ENCODE results near the gene RNF151. TPM values are rescaled to one million over a fixed set of nuclear protein-coding genes. Genes with fewer than 3 reads are reported as not detected.

Gene RNF151
- total RNA-seq, 4 donors from 2014 or later: not detected

GRCh38 chr16:2004795-2005517, 38.3 kb downstream of the RNF151 start:
- Histone ChIP-seq H3K27ac (no peak overlapping the region), H3K4me3 (no peak overlapping the region), H3K9me3 (no peaks in the 10 kb centered on the region), H3K36me3 (peaks cover 36% of the 10 kb centered on the region), H3K4me1 (peaks cover 59% of the 10 kb centered on the region), H3K27me3 (no peaks in the 10 kb centered on the region)
- TF ChIP-seq POLR2A (IDR thresholded peaks at IDR 0.05) (no peak), EP300 (IDR thresholded peaks at IDR 0.05) (no peak), POLR2AphosphoS5 (IDR thresholded peaks at IDR 0.05) (no peak), CTCF (IDR thresholded peaks at IDR 0.05) (no peak)
- no peak for DNase-seq (ENCODE audit: low spot score in 2 of 2)
- WGBS: 72% methylated on average over 9 of the region's 34 CpGs

GRCh38 chr16:2005646-2006045, 39.0 kb downstream of the RNF151 start:
- TF ChIP-seq EP300 (IDR thresholded peaks at IDR 0.05): no peak
- no peak for TF ChIP-seq POLR2A (IDR thresholded peaks at IDR 0.05)
- no peak overlapping the region for H3K27ac ChIP-seq
- H3K4me1 ChIP-seq: peaks cover 66% of the 10 kb centered on the region
- no peaks in the 10 kb centered on the region for H3K9me3 ChIP-seq
- peaks cover 29% of the 10 kb centered on the region for H3K36me3 ChIP-seq
- DNase-seq (ENCODE audit: low spot score in 2 of 2): no peak
- H3K4me3 ChIP-seq: no peak overlapping the region
- H3K27me3 ChIP-seq: no peaks in the 10 kb centered on the region
- WGBS: 68% methylated on average over 8 of the region's 21 CpGs

- Histone ChIP-seq H3K27me3 (no peaks in the 10 kb centered on the region), H3K4me1 (peaks cover 67% of the 10 kb centered on the region), H3K36me3 (peaks cover 22% of the 10 kb centered on the region), H3K4me3 (no peak overlapping the region), H3K9me3 (no peaks in the 10 kb centered on the region), H3K27ac (no peak overlapping the region)
- DNase-seq (ENCODE audit: low spot score in 2 of 2): no peak
- 93% methylated on average over 6 of the region's 8 CpGs for WGBS
- no peak for TF ChIP-seq POLR2AphosphoS5 (IDR thresholded peaks at IDR 0.05)
- TF ChIP-seq CTCF (IDR thresholded peaks at IDR 0.05): no peak
- TF ChIP-seq POLR2A (IDR thresholded peaks at IDR 0.05): no peak
- TF ChIP-seq EP300 (IDR thresholded peaks at IDR 0.05): no peak
These were observed 39.7 kb downstream of the RNF151 start for GRCh38 chr16:2006317-2006716.

GRCh38 chr16:2007081-2007836, 40.6 kb downstream of the RNF151 start:
- no peaks in the 10 kb centered on the region for H3K9me3 ChIP-seq
- H3K4me1 ChIP-seq: peaks cover 67% of the 10 kb centered on the region
- H3K27ac ChIP-seq: peak overlapping the region; percentile 97
- H3K4me3 ChIP-seq: peak overlapping the region; percentile 99
- H3K27me3 ChIP-seq: no peaks in the 10 kb centered on the region
- H3K36me3 ChIP-seq: peaks cover 13% of the 10 kb centered on the region
- no peak for DNase-seq (ENCODE audit: low spot score in 2 of 2)
- WGBS: 74% methylated on average over 9 of the region's 16 CpGs
- TF ChIP-seq EP300 (IDR thresholded peaks at IDR 0.05) (no peak), POLR2A (IDR thresholded peaks at IDR 0.05) (no peak), CTCF (IDR thresholded peaks at IDR 0.05) (no peak), POLR2AphosphoS5 (IDR thresholded peaks at IDR 0.05) (no peak)

- TF ChIP-seq EP300 (IDR thresholded peaks at IDR 0.05) (no peak), POLR2AphosphoS5 (IDR thresholded peaks at IDR 0.05) (peak in 2 of 3 donors; percentile 77 to 84)
- H3K36me3 ChIP-seq: peaks cover 5% of the 10 kb centered on the region
- peak in 1 of 2 donors; percentile 89 for DNase-seq (ENCODE audit: low spot score in 2 of 2)
- peak overlapping the region; percentile 97 for H3K27ac ChIP-seq
- peak overlapping the region; percentile 99 for H3K4me3 ChIP-seq
- WGBS: 40% methylated on average over 15 of the region's 15 CpGs
- peaks cover 67% of the 10 kb centered on the region for H3K4me1 ChIP-seq
- H3K27me3 ChIP-seq: no peaks in the 10 kb centered on the region
- no peaks in the 10 kb centered on the region for H3K9me3 ChIP-seq
These were observed 41.4 kb downstream of the RNF151 start for GRCh38 chr16:2008009-2008526.

- WGBS: 3% methylated on average over 10 of the region's 23 CpGs
- peaks cover 62% of the 10 kb centered on the region for H3K4me1 ChIP-seq
- TF ChIP-seq CTCF (IDR thresholded peaks at IDR 0.05): no peak
- no peak for TF ChIP-seq POLR2AphosphoS5 (IDR thresholded peaks at IDR 0.05)
- no peak for TF ChIP-seq POLR2A (IDR thresholded peaks at IDR 0.05)
- TF ChIP-seq EP300 (IDR thresholded peaks at IDR 0.05): no peak
These were observed 42.0 kb downstream of the RNF151 start for GRCh38 chr16:2008631-2009163.

More at GRCh38 chr16:2008631-2009163, 42.0 kb downstream of the RNF151 start:
- Histone ChIP-seq H3K36me3 (no peaks in the 10 kb centered on the region), H3K9me3 (no peaks in the 10 kb centered on the region), H3K27me3 (no peaks in the 10 kb centered on the region), H3K27ac (peak overlapping the region; percentile 97), H3K4me3 (peak overlapping the region; percentile 99)
- DNase-seq (ENCODE audit: low spot score in 2 of 2): no peak

Measured in suprapubic skin (tissue), 4 donors.